Panc1 (cell line): ENCODE measurements around the gene MYADML2. TPM values are rescaled to one million over a fixed set of nuclear protein-coding genes. Genes with fewer than 3 reads are reported as not detected.

Experiments used
- ATAC-seq: fragments of 200-7000 bp; cut with Tn5 transposase; 2 replicates; pipeline ENCODE4 v1.9.1; 2020; ENCODE audit warnings: mild to moderate bottlenecking, moderate library complexity
- BruUV-seq: library from RNA; stranded (reverse); fragments of 400-500 nt; replicated peaks from 2 replicates; lab custom pipeline; 2021; lab: Mats Ljungman, UMichigan
- CTCF ChIA-PET: fragments of 300-600 bp; sonication (Branson Sonifier 250); formaldehyde crosslinking; loops from one replicate; lab custom pipeline; 2022; ENCODE audit warnings: antibody characterized with exemption; lab: Charles Lee
- POLR2A ChIA-PET: fragments of 300-600 bp; sonication (Branson Sonifier 250); formaldehyde crosslinking; loops from one replicate; lab custom pipeline; 2022; ENCODE audit warnings: antibody characterized with exemption; lab: Charles Lee
- DNase-seq: peaks from one replicate; pipeline ENCODE4 v3.0.0-alpha.2; 2010; ENCODE audit warnings: low read depth, low spot score
- H3K27ac ChIP-seq: 2 replicates; pipeline ENCODE4 v1.5.1; 2011; ENCODE audit warnings: mild to moderate bottlenecking, low read length, inconsistent platforms
- H3K27me3 ChIP-seq: fragments of 200-500 bp; sonication (Bioruptor generic); 2 replicates; pipeline ENCODE4 v1.6.0; 2014; ENCODE audit warnings: low read length, inconsistent platforms; ENCODE audit not compliant: control insufficient read depth, insufficient read depth
- H3K36me3 ChIP-seq: fragments of 200-500 bp; sonication (Bioruptor generic); 2 replicates; pipeline ENCODE4 v1.5.1; 2014; ENCODE audit warnings: inconsistent platforms, mild to moderate bottlenecking, low read length, moderate library complexity; ENCODE audit not compliant: control insufficient read depth, insufficient read depth
- H3K4me1 ChIP-seq: 2 replicates; pipeline ENCODE4 v1.5.1; 2011; ENCODE audit warnings: inconsistent platforms, mild to moderate bottlenecking, low read length, moderate library complexity; ENCODE audit not compliant: control insufficient read depth, insufficient read depth
- H3K4me3 ChIP-seq, 2 experiments: 2 replicates each; pipeline ENCODE4 v1.5.1; 2011 to 2012; ENCODE audit warnings: low read depth in 2 of 2, low read length in 2 of 2, mild to moderate bottlenecking in 2 of 2, inconsistent platforms in 1 of 2, moderate library complexity in 1 of 2
- H3K9me3 ChIP-seq: fragments of 200-500 bp; sonication (Bioruptor generic); 2 replicates; pipeline ENCODE4 v1.5.1; 2014; ENCODE audit warnings: low read depth, mild to moderate bottlenecking, inconsistent platforms, low read length, moderate library complexity; ENCODE audit not compliant: control insufficient read depth, insufficient read depth
- POLR2AphosphoS5 ChIP-seq: IDR thresholded peaks from 2 replicates; pipeline ENCODE4 v1.6.1; 2012; ENCODE audit warnings: mild to moderate bottlenecking, low read depth, low read length, moderate library complexity
- SIN3A ChIP-seq: IDR thresholded peaks from 2 replicates; pipeline ENCODE4 v1.6.1; 2012; ENCODE audit warnings: low read depth, mild to moderate bottlenecking, low read length, moderate library complexity, borderline replicate concordance; ENCODE audit not compliant: insufficient read depth
- TCF7L2 ChIP-seq: IDR thresholded peaks from 2 replicates; pipeline ENCODE4 v1.6.1; 2011; ENCODE audit warnings: mild to moderate bottlenecking, low read depth, low read length, inconsistent platforms
- in situ Hi-C: cut with HindIII; loops from 2 replicates; pipeline ENCODE4 v1.10.0; 2016; ENCODE audit warnings: low sequenced_read_pairs, low pct_unique_long_range_greater_than_20kb
- intact Hi-C: fragments of 100-400 bp; cut with micrococcal nuclease; formaldehyde crosslinking; loops from one replicate; pipeline ENCODE4 v1.10.0; 2022; ENCODE audit not compliant: unreplicated experiment
- total RNA-seq: library from RNA; stranded (reverse); gene quantifications from one replicate; pipeline ENCODE4 v1.2.1, GENCODE V29; 2021; ENCODE audit not compliant: unreplicated experiment
- TF ChIP-seq, protein P1 (sequence below), 2 experiments: IDR thresholded peaks; 2 replicates each; pipeline ENCODE4 v1.6.1; 2011 to 2012; ENCODE audit warnings: low read depth in 2 of 2, control low read depth in 1 of 2, low read length in 1 of 2, mild to moderate bottlenecking in 1 of 2, moderate library complexity in 1 of 2; ENCODE audit not compliant: insufficient read depth in 1 of 2
- TF ChIP-seq, protein P2 (sequence below): fragments of 450-650 bp; IDR thresholded peaks from 2 replicates; pipeline ENCODE4 v1.5.1; 2017; ENCODE audit warnings: mild to moderate bottlenecking

MYADML2 gene
- total RNA-seq, 1 experiment from 2014 or later, result not detected

DNA sequence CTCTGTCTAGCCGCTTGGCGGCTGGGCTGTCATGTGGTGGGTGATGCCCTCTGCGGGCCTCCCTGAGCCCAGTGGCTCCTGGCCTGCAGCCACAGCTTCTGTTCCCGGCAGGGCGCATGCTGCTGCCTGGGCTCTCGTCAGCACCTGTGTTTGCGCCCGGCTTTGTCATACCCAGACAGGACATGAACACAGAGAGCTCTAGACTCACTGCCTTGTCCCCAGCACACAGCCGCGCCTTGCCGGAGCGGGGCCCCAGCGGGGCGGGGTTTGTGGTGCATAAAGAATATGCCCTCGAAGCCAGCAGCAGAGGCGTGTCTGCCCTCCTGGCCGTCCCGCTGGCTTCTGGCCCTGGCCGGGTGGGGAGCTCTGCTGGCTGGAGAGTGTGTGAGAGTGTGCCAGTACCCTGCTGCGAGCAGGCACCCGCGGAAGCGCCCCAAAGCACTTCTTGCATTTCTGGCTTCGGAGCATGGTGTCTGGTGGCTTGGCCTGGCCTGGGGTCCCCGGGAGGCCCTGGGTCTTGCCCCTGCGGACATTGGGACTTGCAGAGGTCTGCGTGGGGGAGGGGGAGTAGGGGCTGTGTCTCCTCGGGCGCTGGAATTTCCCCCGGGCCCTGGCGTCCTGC, 44.8 kb upstream of the MYADML2 start:
- Histone ChIP-seq H3K9me3 (no peaks in the 10 kb centered on the region), H3K36me3 (no peaks in the 10 kb centered on the region), H3K4me1 (peaks cover 20% of the 10 kb centered on the region), H3K27ac (peak overlapping the region; percentile 40), H3K4me3 (no peak overlapping the region), H3K27me3 (no peaks in the 10 kb centered on the region)
- ATAC-seq (peak; percentile 78), DNase-seq (no peak)
- CTCF ChIA-PET, result no interaction called here
- no TSS peak for BruUV-seq
- TF ChIP-seq TCF7L2, result peak; percentile 52
- TF ChIP-seq, protein P1, sequence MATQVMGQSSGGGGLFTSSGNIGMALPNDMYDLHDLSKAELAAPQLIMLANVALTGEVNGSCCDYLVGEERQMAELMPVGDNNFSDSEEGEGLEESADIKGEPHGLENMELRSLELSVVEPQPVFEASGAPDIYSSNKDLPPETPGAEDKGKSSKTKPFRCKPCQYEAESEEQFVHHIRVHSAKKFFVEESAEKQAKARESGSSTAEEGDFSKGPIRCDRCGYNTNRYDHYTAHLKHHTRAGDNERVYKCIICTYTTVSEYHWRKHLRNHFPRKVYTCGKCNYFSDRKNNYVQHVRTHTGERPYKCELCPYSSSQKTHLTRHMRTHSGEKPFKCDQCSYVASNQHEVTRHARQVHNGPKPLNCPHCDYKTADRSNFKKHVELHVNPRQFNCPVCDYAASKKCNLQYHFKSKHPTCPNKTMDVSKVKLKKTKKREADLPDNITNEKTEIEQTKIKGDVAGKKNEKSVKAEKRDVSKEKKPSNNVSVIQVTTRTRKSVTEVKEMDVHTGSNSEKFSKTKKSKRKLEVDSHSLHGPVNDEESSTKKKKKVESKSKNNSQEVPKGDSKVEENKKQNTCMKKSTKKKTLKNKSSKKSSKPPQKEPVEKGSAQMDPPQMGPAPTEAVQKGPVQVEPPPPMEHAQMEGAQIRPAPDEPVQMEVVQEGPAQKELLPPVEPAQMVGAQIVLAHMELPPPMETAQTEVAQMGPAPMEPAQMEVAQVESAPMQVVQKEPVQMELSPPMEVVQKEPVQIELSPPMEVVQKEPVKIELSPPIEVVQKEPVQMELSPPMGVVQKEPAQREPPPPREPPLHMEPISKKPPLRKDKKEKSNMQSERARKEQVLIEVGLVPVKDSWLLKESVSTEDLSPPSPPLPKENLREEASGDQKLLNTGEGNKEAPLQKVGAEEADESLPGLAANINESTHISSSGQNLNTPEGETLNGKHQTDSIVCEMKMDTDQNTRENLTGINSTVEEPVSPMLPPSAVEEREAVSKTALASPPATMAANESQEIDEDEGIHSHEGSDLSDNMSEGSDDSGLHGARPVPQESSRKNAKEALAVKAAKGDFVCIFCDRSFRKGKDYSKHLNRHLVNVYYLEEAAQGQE (IDR thresholded peaks at IDR 0.05; ENCODE audit: insufficient read depth in 1 of 2, low read depth in 2 of 2, low read length in 1 of 2), result no peak
- TF ChIP-seq, protein P2, sequence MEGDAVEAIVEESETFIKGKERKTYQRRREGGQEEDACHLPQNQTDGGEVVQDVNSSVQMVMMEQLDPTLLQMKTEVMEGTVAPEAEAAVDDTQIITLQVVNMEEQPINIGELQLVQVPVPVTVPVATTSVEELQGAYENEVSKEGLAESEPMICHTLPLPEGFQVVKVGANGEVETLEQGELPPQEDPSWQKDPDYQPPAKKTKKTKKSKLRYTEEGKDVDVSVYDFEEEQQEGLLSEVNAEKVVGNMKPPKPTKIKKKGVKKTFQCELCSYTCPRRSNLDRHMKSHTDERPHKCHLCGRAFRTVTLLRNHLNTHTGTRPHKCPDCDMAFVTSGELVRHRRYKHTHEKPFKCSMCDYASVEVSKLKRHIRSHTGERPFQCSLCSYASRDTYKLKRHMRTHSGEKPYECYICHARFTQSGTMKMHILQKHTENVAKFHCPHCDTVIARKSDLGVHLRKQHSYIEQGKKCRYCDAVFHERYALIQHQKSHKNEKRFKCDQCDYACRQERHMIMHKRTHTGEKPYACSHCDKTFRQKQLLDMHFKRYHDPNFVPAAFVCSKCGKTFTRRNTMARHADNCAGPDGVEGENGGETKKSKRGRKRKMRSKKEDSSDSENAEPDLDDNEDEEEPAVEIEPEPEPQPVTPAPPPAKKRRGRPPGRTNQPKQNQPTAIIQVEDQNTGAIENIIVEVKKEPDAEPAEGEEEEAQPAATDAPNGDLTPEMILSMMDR, result no peak
- in situ Hi-C loops, result no loop called here
- intact Hi-C loops, result no loop called here
- POLR2A ChIA-PET, result interaction anchor here (0.6 kb wide), 1 partner anchor 13 kb away, joined by 3 read pairs; no protein-coding TSS in a partner anchor

DNA sequence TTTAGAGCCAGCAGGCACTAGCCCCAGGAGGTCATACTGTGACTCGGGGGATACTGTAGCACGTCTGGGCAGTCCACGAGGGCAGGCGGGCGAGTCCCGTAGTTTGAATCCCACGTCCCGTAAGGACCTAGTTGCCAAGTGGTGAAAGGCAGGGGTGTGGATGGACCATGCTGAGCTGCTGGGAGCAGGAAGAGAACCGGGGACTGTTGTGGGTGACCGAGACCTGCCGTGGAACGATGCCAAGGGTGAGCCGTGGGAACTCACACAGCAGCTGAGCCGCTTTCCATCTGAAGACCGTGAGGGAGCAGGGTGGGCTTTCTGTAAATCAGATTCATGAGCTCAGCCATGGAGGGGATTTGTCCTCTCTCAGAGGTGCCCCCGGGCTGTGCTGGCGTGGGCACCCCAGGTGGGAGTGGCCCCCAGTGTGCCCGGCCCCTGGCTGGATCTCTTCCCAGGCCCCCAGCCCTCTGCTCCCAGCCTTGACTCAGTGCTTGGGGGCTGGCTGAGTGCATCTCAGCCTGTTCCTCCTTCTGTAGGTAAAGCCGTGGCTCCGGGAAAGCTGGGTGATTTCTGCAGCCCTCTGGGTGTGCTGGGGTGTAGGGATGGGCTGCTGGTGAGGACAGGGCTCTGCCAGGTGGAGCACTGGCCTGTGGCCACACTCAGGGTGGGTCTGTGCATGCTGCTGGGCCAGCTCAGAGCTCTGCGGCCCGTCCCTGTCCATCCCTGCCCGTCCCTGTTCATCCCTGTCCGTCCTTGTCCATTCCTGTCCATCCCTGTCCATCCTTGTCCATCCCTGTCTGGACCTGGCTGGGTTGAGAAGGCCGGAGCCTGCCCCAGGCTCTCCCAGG, 44.0 kb upstream of the MYADML2 start:
- BruUV-seq, result no TSS peak
- in situ Hi-C loops, result no loop called here
- Histone ChIP-seq H3K27ac (peak overlapping the region; percentile 40), H3K4me3 (no peak overlapping the region), H3K4me1 (peaks cover 20% of the 10 kb centered on the region), H3K27me3 (no peaks in the 10 kb centered on the region), H3K36me3 (no peaks in the 10 kb centered on the region), H3K9me3 (no peaks in the 10 kb centered on the region)
- TF ChIP-seq POLR2AphosphoS5 (no peak), TCF7L2 (no peak), SIN3A (no peak)
- TF ChIP-seq, protein P2, result no peak
- TF ChIP-seq, protein P1 (IDR thresholded peaks at IDR 0.05; ENCODE audit: insufficient read depth in 1 of 2, low read depth in 2 of 2, low read length in 1 of 2), result no peak
- DNase-seq (no peak), ATAC-seq (peak; percentile 30)
- intact Hi-C loops, result no loop called here
- ChIA-PET CTCF (interaction anchor here (0.6 kb wide), 1 partner anchor 32 kb away, joined by 3 read pairs; the partner anchor contains the start of genes CENPX and LRRC45), POLR2A (interaction anchor here (0.6 kb wide), 1 partner anchor 13 kb away, joined by 3 read pairs; no protein-coding TSS in a partner anchor)
